HEK293T (cell line): ENCODE results near the gene GPR155.

Experiments
- BHLHE40 ChIP-seq: fragments of 450-650 bp; IDR thresholded peaks from 2 replicates; pipeline ENCODE4 v1.6.1; 2016; ENCODE audit warnings: mild to moderate bottlenecking, moderate library complexity, borderline replicate concordance
- FOXK2 ChIP-seq: fragments of 450-650 bp; IDR thresholded peaks from 2 replicates; pipeline ENCODE4 v1.6.1; 2016; ENCODE audit warnings: mild to moderate bottlenecking
- FOXM1 ChIP-seq: fragments of 450-650 bp; IDR thresholded peaks from 2 replicates; pipeline ENCODE4 v1.6.1; 2017; ENCODE audit warnings: mild to moderate bottlenecking, borderline replicate concordance
- SP1 ChIP-seq: fragments of 450-650 bp; IDR thresholded peaks from 2 replicates; pipeline ENCODE4 v1.6.1; 2017
- SUZ12 ChIP-seq: fragments of 450-650 bp; IDR thresholded peaks from 2 replicates; pipeline ENCODE4 v1.6.1; 2016; ENCODE audit warnings: mild to moderate bottlenecking
- ZNF384 ChIP-seq: fragments of 450-650 bp; IDR thresholded peaks from 2 replicates; pipeline ENCODE4 v1.6.1; 2016
- TF ChIP-seq, protein P1 (sequence below): fragments of 450-650 bp; IDR thresholded peaks from 2 replicates; pipeline ENCODE4 v1.6.1; 2016

- TF ChIP-seq BHLHE40 = no peak
- no peak for TF ChIP-seq FOXM1
- no peak for TF ChIP-seq FOXK2
- TF ChIP-seq ZNF384 = no peak
- TF ChIP-seq SP1 = no peak
- TF ChIP-seq, protein P1, sequence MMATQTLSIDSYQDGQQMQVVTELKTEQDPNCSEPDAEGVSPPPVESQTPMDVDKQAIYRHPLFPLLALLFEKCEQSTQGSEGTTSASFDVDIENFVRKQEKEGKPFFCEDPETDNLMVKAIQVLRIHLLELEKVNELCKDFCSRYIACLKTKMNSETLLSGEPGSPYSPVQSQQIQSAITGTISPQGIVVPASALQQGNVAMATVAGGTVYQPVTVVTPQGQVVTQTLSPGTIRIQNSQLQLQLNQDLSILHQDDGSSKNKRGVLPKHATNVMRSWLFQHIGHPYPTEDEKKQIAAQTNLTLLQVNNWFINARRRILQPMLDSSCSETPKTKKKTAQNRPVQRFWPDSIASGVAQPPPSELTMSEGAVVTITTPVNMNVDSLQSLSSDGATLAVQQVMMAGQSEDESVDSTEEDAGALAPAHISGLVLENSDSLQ = no peak
- TF ChIP-seq SUZ12 = no peak
Measured at GRCh38 chr2:174442546-174443510, 44.0 kb downstream of the GPR155 start.
